ENCODE data around the gene SMPD1. TPM values are rescaled to one million over a fixed set of nuclear protein-coding genes. Genes with fewer than 3 reads are reported as not detected.
A peak's percentile ranks its signal among the peaks of the same experiment; 100 is the strongest.

Gene SMPD1
- total RNA-seq, 5 donors from 2014 or later (not counting 1 experiment from before 2014, with no cell fraction given), result 33.5 to 58.3 (median 38.3) TPM

- Mint-ChIP-seq H3K27ac (no peak overlapping the region), H3K27me3 (no peaks in the 10 kb centered on the region), H3K4me3 (no peak overlapping the region), H3K4me1 (no peaks in the 10 kb centered on the region), H3K36me3 (no peaks in the 10 kb centered on the region), H3K9me3 (no peaks in the 10 kb centered on the region)
- CTCF ChIA-PET, result interaction anchor here (0.6 to 2.5 kb wide), 25 partner anchors 9 to 684 kb away, joined by 3 to 22 read pairs (median 3); partner anchors contain the start of gene CCKBR (in 1 of the 2)
- ATAC-seq (replicated peaks in 1 of 4) (peak; percentile 81 to 92 (median 87)), DNase-seq (peak; percentile 20 to 74 (median 53))
- Histone ChIP-seq H3K9me3 (no peaks in the 10 kb centered on the region), H3K4me3 (ENCODE audit: control insufficient read depth in 1 of 2, extremely low read depth in 1 of 2, low read length in 1 of 2) (no peak overlapping the region), H3K36me3 (ENCODE audit: control insufficient read depth in 2 of 2, extremely low read depth in 1 of 2, insufficient read depth in 1 of 2, low read length in 1 of 2) (no peaks in the 10 kb centered on the region), H3K4me1 (ENCODE audit: control insufficient read depth in 1 of 2, extremely low read depth in 1 of 2, insufficient read depth in 2 of 2, low read length in 2 of 2) (peaks cover 0 to 3% of the 10 kb centered on the region in 2 experiments), H3K27ac (ENCODE audit: low read length) (no peak overlapping the region), H3K27me3 (replicated peaks in 1 of 2; ENCODE audit: control insufficient read depth in 2 of 2, extremely low read depth in 1 of 2, insufficient read depth in 2 of 2, low read length in 1 of 2) (peaks cover 0 to 4% of the 10 kb centered on the region in 2 experiments)
- POLR2A ChIA-PET, result interaction anchor here in 1 of 2 donors (0.6 kb wide), 1 partner anchor 10 kb away, joined by 3 read pairs; no protein-coding TSS in a partner anchor
- WGBS (ENCODE audit: insufficient coverage), result 100% methylated on average over 5 of the region's 6 CpGs
Observed at GRCh38 chr11:6362873-6363678, 27.2 kb upstream of the SMPD1 start.

- CTCF ChIA-PET, result no interaction called here
Observed at GRCh38 chr11:6365659-6366058, 24.6 kb upstream of the SMPD1 start.

GRCh38 chr11:6371825-6372224 lies 18.4 kb upstream of the SMPD1 start:
- CTCF ChIA-PET, result interaction anchor here in 1 of 2 donors (0.5 to 1.2 kb wide), 2 partner anchors 54 to 80 kb away, joined by 3 read pairs; no protein-coding TSS in a partner anchor
- no peak for DNase-seq
- Histone ChIP-seq H3K27ac (ENCODE audit: low read length) (no peak overlapping the region), H3K4me1 (ENCODE audit: control insufficient read depth in 1 of 2, extremely low read depth in 1 of 2, insufficient read depth in 2 of 2, low read length in 2 of 2) (no peaks in the 10 kb centered on the region), H3K27me3 (replicated peaks in 1 of 2; ENCODE audit: control insufficient read depth in 2 of 2, extremely low read depth in 1 of 2, insufficient read depth in 2 of 2, low read length in 1 of 2) (peaks cover 0 to 10% of the 10 kb centered on the region in 2 experiments), H3K36me3 (ENCODE audit: control insufficient read depth in 2 of 2, extremely low read depth in 1 of 2, insufficient read depth in 1 of 2, low read length in 1 of 2) (no peaks in the 10 kb centered on the region), H3K9me3 (no peaks in the 10 kb centered on the region), H3K4me3 (ENCODE audit: control insufficient read depth in 1 of 2, extremely low read depth in 1 of 2, low read length in 1 of 2) (no peak overlapping the region)
- H3K4me1 Mint-ChIP-seq, result peaks cover 3 to 10% (median 4%) of the 10 kb centered on the region in 3 donors
- H3K27me3 Mint-ChIP-seq, result no peaks in the 10 kb centered on the region
- POLR2A ChIA-PET, result no interaction called here
- no peaks in the 10 kb centered on the region for H3K9me3 Mint-ChIP-seq
- ATAC-seq (replicated peaks in 1 of 4), result no peak
- WGBS (ENCODE audit: insufficient coverage), result 76% methylated on average over 4 of the region's 6 CpGs
- no peak overlapping the region for H3K27ac Mint-ChIP-seq
- H3K4me3 Mint-ChIP-seq, result no peak overlapping the region
- H3K36me3 Mint-ChIP-seq, result no peaks in the 10 kb centered on the region

More at GRCh38 chr11:6365659-6366058, 24.6 kb upstream of the SMPD1 start:
- H3K4me1 Mint-ChIP-seq, result no peaks in the 10 kb centered on the region
- Histone ChIP-seq H3K4me1 (ENCODE audit: control insufficient read depth in 1 of 2, extremely low read depth in 1 of 2, insufficient read depth in 2 of 2, low read length in 2 of 2) (peaks cover 0 to 3% of the 10 kb centered on the region in 2 experiments), H3K9me3 (no peaks in the 10 kb centered on the region), H3K36me3 (ENCODE audit: control insufficient read depth in 2 of 2, extremely low read depth in 1 of 2, insufficient read depth in 1 of 2, low read length in 1 of 2) (no peaks in the 10 kb centered on the region), H3K27ac (ENCODE audit: low read length) (no peak overlapping the region), H3K4me3 (ENCODE audit: control insufficient read depth in 1 of 2, extremely low read depth in 1 of 2, low read length in 1 of 2) (no peak overlapping the region), H3K27me3 (replicated peaks in 1 of 2; ENCODE audit: control insufficient read depth in 2 of 2, extremely low read depth in 1 of 2, insufficient read depth in 2 of 2, low read length in 1 of 2) (peaks cover 0 to 4% of the 10 kb centered on the region in 2 experiments)
- no peak for DNase-seq
- no peak overlapping the region for H3K27ac Mint-ChIP-seq
- H3K36me3 Mint-ChIP-seq, result no peaks in the 10 kb centered on the region
- H3K4me3 Mint-ChIP-seq, result no peak overlapping the region
- POLR2A ChIA-PET, result no interaction called here
- H3K9me3 Mint-ChIP-seq, result no peaks in the 10 kb centered on the region
- WGBS (ENCODE audit: insufficient coverage), result 93% methylated on average over 2 of the region's 2 CpGs
- H3K27me3 Mint-ChIP-seq, result no peaks in the 10 kb centered on the region
- no peak for ATAC-seq (replicated peaks in 1 of 4)

- Mint-ChIP-seq H3K27ac (peak overlapping the region; percentile 89 to 90), H3K9me3 (no peaks in the 10 kb centered on the region), H3K4me3 (peak overlapping the region in 2 of 3 donors; percentile 49 to 65), H3K36me3 (no peaks in the 10 kb centered on the region), H3K27me3 (no peaks in the 10 kb centered on the region), H3K4me1 (peaks cover 26 to 34% (median 29%) of the 10 kb centered on the region in 3 donors)
- Histone ChIP-seq H3K4me3 (ENCODE audit: control insufficient read depth in 1 of 2, extremely low read depth in 1 of 2, low read length in 1 of 2) (peak overlapping the region in 1 of 2 donors; percentile 2), H3K36me3 (ENCODE audit: control insufficient read depth in 2 of 2, extremely low read depth in 1 of 2, insufficient read depth in 1 of 2, low read length in 1 of 2) (no peaks in the 10 kb centered on the region), H3K9me3 (no peaks in the 10 kb centered on the region), H3K4me1 (ENCODE audit: control insufficient read depth in 1 of 2, extremely low read depth in 1 of 2, insufficient read depth in 2 of 2, low read length in 2 of 2) (peaks cover 12 to 15% of the 10 kb centered on the region in 2 experiments), H3K27me3 (replicated peaks in 1 of 2; ENCODE audit: control insufficient read depth in 2 of 2, extremely low read depth in 1 of 2, insufficient read depth in 2 of 2, low read length in 1 of 2) (peaks cover 0 to 6% of the 10 kb centered on the region in 2 experiments), H3K27ac (ENCODE audit: low read length) (peak overlapping the region; percentile 18)
- ChIA-PET POLR2A (interaction anchor here (0.5 to 1.3 kb wide), 7 partner anchors 12 to 677 kb away, joined by 3 to 8 read pairs (median 3); partner anchors contain the start of gene SMPD1 (in 1 of the 2)), CTCF (interaction anchor here (0.5 to 5.5 kb wide), 37 partner anchors 11 to 985 kb away, joined by 3 to 261 read pairs (median 10); partner anchors contain the start of genes APBB1 (in 2 of the 2), HPX (in 2 of the 2), SMPD1 (in 2 of the 2) and DNHD1 (in 1 of the 2))
- peak; percentile 85 to 93 (median 88) for ATAC-seq (replicated peaks in 1 of 4)
- DNase-seq, result peak in 1 of 35 experiments; percentile 43
- WGBS (ENCODE audit: insufficient coverage), result no CpG with 5 or more reads among the region's 4 CpGs
Observed at GRCh38 chr11:6377902-6378639, 12.2 kb upstream of the SMPD1 start.

- peak overlapping the region in 1 of 3 donors; percentile 65 for H3K4me3 Mint-ChIP-seq
- H3K36me3 Mint-ChIP-seq, result no peaks in the 10 kb centered on the region
Observed at GRCh38 chr11:6378640-6378989, 11.7 kb upstream of the SMPD1 start.

More at GRCh38 chr11:6378640-6378989, 11.7 kb upstream of the SMPD1 start:
- peaks cover 26 to 34% (median 29%) of the 10 kb centered on the region in 3 donors for H3K4me1 Mint-ChIP-seq
- no peaks in the 10 kb centered on the region for H3K9me3 ChIP-seq
- H3K27me3 ChIP-seq (replicated peaks in 1 of 2; ENCODE audit: control insufficient read depth in 2 of 2, extremely low read depth in 1 of 2, insufficient read depth in 2 of 2, low read length in 1 of 2), result peaks cover 0 to 6% of the 10 kb centered on the region in 2 experiments
- no peaks in the 10 kb centered on the region for H3K9me3 Mint-ChIP-seq
- WGBS (ENCODE audit: insufficient coverage), result no CpG with 5 or more reads among the region's 5 CpGs
- ATAC-seq (replicated peaks in 1 of 4) (no peak), DNase-seq (no peak)
- peaks cover 12 to 15% of the 10 kb centered on the region in 2 experiments for H3K4me1 ChIP-seq (ENCODE audit: control insufficient read depth in 1 of 2, extremely low read depth in 1 of 2, insufficient read depth in 2 of 2, low read length in 2 of 2)
- H3K27ac ChIP-seq (ENCODE audit: low read length), result peak overlapping the region; percentile 18
- no peak overlapping the region for H3K4me3 ChIP-seq (ENCODE audit: control insufficient read depth in 1 of 2, extremely low read depth in 1 of 2, low read length in 1 of 2)
- ChIA-PET CTCF (interaction anchor here (0.5 to 5.5 kb wide), 80 partner anchors 9 to 984 kb away, joined by 3 to 261 read pairs (median 6); partner anchors contain the start of genes APBB1 (in 2 of the 2), HPX (in 2 of the 2), SMPD1 (in 2 of the 2) and ARFIP2 (in 1 of the 2)), POLR2A (interaction anchor here (0.5 to 1.3 kb wide), 6 partner anchors 10 to 97 kb away, joined by 3 to 9 read pairs (median 4); partner anchors contain the start of gene SMPD1 (in 1 of the 2))
- H3K27me3 Mint-ChIP-seq, result no peaks in the 10 kb centered on the region
- H3K27ac Mint-ChIP-seq, result peak overlapping the region; percentile 89 to 90
- H3K36me3 ChIP-seq (ENCODE audit: control insufficient read depth in 2 of 2, extremely low read depth in 1 of 2, insufficient read depth in 1 of 2, low read length in 1 of 2), result no peaks in the 10 kb centered on the region

All from T-cell (primary cell).